DMS79 treated with DMSO at 0.1 percent for 48 hours (cell line): ENCODE data around the gene RPTOR.

Experiments
- DNase-seq: peaks from one replicate; lab custom pipeline; 2025; lab: John Stamatoyannopoulos, UW

RPTOR gene

DNA sequence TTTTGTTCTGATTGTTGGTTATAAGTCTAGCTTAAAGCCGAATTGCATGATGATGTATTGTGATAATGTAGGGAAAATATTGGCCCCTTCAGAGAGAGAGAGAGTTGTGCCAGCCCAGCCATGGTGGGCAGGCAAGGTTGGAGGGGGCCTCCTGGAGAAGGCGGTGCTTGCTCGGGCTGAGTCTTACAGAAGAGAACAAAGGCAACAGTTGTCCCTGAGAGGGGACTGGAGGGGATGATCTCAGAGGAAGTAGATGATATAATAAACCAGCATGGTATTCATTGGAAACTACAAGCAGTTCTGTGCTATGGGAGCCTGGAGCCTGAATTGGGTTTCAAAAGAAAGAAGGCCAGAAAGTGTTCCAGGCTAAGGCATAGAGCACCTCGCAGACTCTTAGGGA is 173.8 kb downstream of the RPTOR start:
- DNase-seq = peak; percentile 12

DNA sequence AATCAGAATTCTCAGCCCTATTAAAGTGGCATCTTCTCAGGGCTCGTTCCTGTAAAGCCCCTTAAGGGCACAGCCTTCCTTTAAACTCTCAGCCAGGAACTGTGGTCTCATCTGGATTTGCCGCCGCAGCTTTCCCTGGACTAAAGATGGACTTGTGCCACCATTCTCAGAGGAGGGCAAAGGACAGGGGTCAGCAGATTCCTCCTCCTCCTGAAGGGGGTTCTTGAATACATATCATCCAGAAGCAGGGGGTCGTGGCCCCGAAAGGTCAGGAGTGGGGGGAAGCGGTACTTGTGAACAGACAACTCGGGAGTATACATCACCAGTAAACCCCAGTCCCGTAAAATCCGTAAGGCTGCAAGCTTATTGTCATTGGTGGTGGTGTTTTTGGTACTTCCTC is 174.8 kb downstream of the RPTOR start:
- DNase-seq = no peak

DNA sequence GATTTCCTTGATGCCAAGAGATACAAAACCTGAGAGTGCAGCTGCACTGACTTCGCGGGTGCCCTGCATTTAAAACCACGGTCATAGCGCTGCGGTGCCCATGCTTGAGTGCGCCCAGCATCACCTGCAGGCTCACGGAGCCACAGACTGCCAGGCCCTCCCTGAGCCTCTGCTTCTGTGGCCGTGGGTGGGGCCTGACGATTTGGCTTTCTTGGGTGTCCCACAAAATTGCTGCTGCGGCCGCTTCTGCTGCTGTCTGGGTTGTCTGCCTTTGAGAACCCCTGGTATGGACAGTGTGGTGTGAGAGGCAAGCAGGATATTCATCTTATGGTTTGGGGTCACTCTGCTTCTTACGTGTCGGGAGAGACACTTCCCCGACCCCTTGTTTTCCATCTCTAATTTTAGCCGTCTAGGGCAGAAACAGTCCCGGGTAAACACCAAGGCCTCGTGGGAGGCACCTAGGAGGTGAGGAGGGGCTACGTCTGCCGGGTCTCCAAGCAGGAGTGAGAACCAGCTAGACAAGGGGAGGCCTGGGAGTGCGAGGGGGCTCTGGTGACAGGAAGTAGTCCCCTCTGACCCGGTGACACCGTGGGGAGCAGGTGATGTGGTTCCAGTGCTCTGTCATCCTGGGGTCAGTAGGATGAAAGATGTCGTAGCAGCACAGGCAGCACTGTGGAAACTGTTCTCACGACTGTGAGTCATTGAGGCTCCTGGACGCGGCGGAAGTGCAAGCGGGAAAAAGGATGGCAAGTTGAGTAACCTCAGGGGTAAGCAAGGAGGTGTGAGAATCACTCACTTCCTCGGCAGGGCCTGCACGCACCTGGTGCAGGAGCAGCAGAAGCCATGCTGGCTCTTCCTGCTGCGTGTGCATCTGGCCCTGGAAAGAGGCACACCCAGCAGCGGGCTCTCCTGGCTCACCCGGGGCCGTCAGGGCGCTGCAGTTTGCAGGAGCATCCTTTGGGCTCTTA is 176.3 kb downstream of the RPTOR start:
- no peak for DNase-seq

DNA sequence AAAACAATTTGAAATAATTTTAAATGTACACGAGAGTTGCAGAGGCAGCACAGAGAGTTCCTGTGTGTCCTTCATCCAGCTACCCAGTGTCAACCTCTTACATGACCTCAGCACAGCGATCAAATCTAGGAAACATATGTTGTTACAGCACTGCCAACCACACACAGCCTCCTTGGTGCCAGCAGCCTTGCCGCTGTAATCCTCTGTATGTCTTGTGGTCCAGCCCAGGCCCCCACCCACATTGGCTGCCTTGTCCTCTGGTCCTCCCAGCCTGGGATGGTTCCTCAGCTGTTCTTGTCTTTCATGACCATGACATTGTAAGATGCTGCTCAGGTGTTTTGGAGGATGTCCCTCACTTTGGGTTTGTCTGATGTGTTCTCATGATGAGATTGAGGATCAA is 178.0 kb downstream of the RPTOR start:
- DNase-seq = no peak

DNA sequence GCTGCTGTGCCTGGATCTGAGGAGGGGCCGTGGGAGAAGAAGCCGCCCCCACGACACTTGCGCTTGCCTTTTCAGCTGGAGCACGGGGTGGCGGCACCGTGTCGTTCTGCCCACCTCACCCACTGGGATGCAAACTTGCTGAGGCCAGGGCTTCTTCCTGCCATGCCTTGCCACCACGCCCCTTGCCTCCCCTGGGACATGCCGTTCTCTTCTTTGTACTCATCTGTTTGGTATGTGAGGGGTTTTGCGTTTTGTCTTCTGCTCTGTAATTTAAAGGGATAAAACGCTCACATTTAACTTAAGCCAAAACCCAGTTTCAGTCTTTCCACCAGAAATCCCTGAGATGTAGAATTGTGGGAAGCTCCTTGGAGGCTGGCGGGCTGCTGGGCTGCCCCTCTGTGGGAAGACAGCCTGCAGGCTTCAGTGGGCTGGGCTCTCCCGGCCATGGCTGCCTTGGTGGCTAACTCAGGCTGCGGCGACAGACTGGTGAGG is 180.2 kb downstream of the RPTOR start:
- DNase-seq = no peak

DNA sequence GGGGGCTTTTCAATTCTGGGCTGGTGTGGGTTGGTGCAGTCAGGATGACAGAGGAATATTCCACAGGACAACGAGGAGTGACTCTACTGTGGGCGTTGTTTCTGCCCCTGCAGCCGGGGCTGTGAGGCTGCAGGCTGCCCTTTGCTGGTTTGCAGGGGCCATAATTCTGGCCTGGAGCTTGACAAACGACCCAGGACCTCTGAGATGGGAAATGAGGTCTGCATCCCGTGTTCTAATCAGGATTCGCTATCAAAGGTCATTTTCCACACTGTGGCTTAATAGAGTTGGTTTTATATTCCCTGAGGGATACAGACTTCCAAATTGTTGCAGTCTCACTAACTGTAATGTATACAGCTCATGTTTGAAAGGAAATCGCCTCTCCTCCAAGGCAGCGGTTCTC is 180.9 kb downstream of the RPTOR start:
- DNase-seq = no peak

DNA sequence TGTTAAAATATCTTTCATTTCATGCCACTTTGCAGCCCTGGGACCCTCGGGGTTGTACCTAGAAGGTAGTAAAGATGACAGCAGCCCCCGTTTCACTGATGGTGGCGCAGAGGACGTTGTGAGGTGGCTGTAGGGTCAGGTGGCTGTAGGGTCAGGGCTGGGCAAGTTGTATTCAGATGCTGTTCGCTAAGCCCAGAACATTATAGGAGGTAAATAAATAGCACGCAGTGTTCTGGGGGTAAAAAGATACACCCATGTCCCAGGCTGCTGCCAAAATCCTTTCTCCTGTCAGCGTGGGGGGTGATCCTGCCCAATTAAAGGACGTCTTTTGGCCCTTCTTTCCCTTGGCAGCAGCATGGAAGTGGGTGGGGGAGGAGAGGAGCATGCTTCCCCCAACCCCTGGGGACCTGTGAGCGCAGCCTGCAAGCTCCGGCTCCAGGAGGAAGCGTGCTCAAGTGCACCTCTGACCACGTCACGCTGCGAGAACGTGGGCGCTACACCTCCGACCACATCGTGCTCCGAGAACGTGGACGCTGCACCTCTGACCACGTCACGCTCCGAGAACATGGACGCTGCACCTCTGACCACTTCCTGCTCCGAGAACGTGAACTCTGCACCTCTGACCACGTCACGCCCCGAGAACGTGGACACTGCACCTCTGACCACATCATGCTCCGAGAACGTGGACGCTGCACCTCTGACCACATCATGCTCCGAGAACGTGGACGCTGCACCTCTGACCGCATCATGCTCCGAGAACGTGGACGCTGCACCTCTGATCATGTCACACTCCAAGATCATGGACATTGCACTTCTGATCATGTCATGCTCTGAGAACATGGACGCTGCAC is 182.1 kb downstream of the RPTOR start:
- no peak for DNase-seq

DNA sequence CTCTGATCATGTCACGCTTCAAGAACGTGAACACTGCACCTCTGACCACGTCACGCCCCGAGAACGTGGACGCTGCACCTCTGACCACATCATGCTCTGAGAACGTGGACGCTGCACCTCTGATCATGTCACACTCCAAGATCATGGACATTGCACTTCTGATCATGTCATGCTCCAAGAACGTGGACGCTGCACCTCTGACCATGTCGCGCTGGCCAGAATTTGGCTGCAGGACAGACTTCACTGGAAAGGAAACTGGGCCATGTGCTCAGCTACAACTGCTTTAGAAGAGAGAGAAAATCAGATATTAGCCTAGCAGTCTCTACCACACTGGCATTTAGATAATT is 182.7 kb downstream of the RPTOR start:
- DNase-seq = no peak

DNA sequence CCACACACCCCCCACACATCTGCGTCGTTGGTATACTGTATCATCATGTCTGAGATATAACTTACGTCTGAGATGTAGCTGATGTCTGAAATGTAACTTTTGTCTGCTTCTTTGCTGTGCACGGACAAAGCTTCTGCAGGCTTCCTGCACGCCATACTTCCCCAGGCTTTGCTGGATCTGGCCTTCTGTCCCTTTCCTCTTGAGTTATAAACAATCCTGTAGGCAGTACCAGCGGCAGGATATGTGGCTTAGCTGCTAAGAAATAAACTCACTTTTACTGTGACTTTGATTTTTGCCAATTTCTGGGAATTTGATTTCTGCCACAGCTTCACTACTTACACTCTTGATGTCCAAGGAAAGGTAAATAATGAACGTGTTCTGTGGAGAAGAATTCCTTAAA is 184.4 kb downstream of the RPTOR start:
- no peak for DNase-seq

DNA sequence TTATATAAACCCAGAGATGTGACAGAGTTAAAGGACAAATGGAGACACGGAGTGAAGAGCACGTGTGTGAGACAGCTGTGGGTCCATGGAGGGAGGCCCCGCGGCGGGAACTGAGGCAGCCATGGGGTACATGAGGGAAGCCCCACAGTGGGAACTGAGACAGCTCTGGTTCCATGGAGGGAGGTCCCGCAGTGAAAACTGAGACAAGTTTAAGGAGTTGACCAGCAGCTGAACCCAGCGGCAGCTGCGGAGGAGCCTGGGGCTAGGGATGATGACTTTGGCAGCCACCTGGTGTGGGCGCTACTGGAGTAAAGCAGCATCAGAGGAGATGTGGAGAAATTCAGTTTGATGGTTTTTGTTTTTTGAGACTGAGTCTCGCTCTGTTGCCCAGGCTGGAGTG is 185.1 kb downstream of the RPTOR start:
- no peak for DNase-seq

DNA sequence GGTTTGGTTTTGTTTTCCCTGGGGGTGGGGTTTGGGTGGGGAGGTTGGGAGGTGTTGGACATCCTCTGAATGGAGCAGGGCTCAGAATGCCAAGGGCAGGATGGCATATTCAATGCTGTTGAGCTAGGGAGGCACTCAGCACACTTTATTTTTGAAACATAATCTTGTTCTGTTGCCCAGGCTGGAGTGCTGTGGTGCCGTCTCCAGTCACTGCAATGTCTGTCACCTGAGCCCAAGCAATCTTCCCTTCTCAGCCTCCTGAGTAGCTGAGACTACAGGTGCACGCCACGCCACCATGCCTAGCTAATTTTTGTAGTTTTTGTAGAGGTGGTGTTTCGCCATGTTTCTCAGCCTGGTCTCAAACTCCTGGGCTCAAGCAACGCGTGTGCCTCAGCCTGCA is 186.1 kb downstream of the RPTOR start:
- no peak for DNase-seq

DNA sequence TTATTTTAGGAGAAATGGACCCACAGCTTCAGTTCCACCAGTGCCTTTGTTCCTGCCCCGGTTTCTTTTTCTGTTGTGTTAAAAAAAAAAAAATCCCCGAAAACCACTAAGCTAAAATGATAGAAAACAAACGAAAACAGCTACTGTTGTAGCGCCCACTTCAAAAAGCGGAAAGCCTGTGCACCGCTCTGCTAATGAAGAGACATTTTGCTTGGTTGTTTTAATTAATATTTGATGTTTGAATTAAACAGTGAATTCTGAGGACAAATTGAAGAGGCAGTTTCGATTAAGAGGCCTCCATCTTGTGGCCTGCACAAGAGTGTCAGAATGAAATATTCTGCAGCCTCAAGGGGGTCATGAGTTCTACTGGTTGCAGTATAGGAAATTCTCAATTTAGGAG is 186.7 kb downstream of the RPTOR start:
- no peak for DNase-seq

DNA sequence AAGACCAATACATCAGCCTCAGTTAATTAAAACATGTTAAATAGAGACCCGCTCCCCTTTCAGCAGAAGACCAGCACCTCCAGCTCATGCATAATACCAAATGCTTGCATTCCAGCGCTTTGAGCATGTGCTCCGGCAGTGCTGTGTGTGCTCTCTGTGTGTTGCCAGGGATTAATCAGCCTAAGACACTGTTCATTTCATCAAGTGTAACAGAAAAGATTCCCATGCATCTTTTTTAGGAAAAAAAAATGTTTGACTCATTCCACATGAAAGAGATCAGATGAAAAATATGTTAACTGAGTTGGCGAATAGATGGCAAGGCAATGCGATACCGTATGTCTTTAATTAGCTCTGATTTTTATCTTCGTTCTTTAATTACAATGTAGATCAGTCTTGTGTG is 187.6 kb downstream of the RPTOR start:
- no peak for DNase-seq

DNA sequence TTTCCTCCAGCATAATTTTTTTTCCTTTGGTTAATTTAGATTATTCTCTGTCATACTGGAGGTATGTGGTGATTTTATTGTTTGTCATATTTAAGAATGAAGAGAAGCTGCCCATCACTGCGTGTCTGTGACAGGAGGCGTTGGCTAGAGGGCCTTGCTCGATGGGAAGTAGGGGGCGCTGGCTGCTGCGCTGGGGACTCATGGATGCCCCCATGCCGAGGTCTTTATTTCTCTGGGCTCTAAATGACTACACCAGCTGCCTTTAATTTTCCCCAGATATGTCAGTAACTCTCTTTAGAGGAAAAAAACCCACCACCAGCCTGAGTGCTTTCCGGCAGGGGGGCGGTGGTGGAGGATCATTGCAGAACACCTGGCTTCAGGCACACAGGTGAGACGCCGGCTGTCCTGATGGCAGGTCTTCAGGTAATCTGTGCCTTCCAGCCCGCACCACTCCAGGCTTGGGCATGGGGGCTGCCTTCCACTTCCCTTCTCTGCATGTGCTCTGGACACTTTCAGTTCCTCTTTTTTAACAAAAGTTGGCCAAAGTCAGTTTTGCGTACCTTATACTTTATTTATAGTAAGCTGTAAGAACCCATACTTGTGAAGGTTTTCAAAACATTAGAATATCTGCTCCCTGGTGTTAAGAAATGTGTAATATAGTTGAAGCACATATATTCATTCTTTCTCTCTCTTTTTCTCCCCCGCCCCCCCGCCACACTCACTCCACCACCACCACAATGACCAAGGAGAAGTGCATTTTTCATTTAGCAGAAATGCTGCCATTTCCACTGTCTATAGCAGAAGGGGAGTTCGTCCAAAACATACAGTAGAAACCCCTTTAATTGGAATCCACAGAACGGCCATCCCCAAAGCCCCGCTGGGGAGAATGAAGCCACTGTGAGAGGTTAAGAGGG is 192.7 kb downstream of the RPTOR start:
- peak; percentile 3 for DNase-seq

DNA sequence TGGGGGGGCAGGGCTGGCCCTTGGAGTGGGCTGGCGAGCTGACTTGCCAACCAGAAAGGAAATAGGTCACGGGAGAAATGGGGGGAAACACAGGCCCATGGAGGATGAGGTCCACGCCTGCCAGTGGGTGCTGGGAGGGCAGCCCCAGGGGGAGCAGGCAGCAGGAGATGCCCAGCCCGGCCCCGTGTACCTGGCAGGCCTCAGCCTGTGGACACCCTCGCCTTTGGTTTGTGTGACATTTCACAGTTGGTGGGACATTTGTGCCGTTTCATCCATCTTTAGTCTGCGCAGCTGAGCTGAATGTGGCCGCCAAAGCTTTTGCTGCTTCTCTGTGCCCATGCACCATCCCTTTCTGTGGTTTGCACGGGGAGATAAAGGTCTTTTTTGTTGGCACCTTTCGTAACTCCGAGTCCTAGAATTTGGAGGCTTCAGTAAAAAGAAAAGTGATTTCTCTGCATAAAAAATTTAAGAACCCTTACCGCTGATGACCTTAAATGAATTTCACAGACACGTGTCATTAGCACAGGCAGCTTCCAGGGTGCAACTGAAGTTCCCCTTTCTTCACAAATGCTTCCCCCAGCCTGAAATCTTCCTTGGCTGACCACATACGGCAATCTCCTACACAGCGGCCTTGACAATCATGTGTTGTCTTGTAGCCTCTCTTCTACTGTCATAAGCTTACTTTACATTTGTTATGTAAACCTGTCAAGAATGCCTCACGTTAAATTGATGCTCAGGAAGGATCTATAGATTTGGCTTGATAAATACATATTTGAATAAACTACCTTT is 193.6 kb downstream of the RPTOR start:
- DNase-seq = no peak

DNA sequence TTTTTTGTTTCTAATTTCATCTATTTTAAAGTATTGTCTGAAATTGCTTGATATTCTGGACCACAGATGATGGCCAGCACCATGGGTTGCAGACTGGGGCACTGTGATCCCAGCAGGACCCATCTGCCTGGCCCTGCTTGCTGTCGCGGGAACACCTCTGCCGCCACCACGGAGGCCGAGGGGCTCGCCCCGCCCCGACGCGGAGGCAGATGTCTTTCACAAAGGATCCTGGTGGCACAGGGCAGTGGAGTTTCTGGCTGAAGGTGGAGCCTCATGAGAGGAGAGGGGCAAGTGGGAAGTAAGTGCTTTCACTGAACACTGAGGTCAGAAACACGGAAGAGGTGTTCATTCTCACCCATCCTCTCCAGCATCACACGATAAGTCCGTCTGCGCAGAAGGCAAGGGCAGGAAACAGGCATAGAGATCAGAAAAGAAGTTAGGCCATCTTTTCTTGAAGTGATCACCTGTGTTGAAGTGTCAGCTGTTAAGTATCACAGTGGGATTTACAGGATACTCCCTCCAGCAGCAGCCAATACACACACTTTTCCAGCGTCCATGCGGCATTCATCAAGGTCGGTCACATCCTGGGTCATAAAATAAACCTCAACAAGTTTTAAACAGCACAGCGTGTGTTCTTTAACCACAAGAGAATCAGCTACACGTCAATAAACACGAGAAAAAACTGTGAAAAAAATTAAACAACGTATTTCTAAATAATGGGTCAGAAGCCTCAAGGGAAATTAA is 194.5 kb downstream of the RPTOR start:
- DNase-seq = peak; percentile 8

DNA sequence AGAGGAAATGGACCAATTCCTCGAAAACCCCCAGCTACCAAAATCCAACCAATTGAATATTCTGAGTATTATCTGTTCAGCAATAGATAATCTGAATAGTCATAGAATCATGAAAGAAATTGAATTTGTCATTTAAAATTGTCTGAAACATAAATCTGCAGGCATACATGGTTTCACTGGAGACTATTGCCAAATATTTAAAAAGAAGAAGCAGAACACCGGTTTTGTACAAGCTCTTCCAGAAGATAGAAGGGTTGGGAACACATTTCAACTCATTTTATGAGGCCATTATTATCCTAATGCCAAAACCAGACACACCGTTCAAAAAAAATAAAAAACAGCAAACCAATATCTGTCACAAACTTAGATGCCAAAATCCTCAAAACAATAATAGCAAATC is 195.5 kb downstream of the RPTOR start:
- DNase-seq = no peak

DNA sequence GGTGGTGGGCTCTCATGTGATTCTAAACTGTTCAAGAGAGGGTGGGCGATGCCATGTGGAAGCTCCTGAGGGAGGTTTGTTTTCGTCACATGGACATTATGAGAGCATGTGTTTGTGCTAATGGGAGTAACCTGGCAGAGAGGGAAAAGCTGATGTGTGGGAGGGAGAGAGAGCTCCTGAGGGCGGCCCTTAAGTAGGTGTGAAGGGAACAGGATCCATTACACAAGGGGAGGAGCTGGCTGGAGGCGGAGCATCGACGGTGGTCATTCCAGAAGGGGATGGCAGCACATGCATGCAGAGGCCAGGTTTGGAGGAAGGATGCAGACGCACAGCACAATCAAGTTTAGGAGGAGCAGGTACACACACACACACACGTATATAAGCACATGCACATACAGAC is 197.5 kb downstream of the RPTOR start:
- DNase-seq = no peak

DNA sequence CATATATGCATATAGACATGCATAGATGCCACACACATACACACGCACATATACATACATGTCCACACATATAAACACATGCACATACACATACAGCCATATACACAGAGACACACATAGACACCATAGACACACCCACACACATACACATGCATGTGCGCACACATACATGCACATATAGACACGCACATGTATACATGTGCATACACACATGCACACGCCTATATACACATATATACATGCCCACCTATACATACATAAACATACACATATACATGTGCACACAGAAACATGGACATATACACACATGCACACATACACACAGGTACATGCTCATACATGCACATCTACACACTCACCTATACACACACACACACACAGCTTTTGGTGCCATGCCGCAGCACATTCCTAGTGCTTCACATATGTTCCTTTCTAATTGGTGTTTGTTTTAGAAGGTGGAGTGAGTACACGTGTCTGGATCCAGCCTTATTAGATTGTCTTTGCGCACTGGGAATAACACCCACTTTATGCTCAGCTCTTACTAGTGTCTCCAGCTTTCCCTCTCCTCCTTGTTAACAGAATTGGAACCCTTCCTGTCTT is 198.0 kb downstream of the RPTOR start:
- DNase-seq = peak; percentile 31

DNA sequence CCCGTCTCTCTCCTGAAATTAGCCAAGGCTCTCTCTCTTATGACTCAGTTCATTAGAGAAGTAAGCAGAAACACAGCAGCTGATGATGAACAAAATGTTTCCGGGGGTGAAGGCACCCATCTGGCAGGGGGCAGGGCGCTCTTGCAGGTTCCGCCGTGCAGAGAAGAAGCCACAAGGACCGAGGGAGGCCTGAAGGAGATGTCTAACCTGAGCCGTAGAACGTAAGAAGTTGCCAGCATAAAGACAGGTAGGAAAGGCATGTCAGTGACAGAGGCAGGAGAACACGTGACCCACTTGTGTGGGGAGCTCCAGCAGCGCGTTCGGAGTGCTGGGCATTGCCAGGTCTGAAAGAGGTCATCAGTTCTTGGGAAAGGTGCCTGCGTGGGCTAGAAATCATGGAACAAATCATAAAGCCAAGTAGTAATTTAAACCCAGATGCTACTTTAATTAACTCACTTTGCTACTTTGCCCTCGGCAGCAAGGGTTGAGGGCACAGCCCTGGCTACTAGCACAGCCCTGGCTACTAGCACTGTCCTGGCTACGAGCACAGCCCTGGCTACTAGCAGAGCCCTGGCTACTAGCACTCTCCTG is 198.6 kb downstream of the RPTOR start:
- peak; percentile 49 for DNase-seq
